ENCODE measurements around the gene NFASC.

The NFASC gene

GRCh38 chr1:204940591-204940990 is 69.9 kb downstream of the NFASC start:
- no peak overlapping the region for H3K27ac Mint-ChIP-seq
- H3K36me3 Mint-ChIP-seq: no peaks in the 10 kb centered on the region
- peaks cover 7% of the 10 kb centered on the region for H3K27me3 Mint-ChIP-seq
- no peaks in the 10 kb centered on the region for H3K4me1 Mint-ChIP-seq (ENCODE audit: low read depth)
- no peaks in the 10 kb centered on the region for H3K9me3 Mint-ChIP-seq (ENCODE audit: low read depth)
- H3K4me3 Mint-ChIP-seq: no peak overlapping the region

- Mint-ChIP-seq H3K27me3 (peaks cover 7% of the 10 kb centered on the region), H3K9me3 (ENCODE audit: low read depth) (no peaks in the 10 kb centered on the region), H3K4me3 (no peak overlapping the region), H3K4me1 (ENCODE audit: low read depth) (no peaks in the 10 kb centered on the region), H3K27ac (no peak overlapping the region), H3K36me3 (no peaks in the 10 kb centered on the region)
Observed at GRCh38 chr1:204941421-204942338, 71.0 kb downstream of the NFASC start.

- H3K4me3 Mint-ChIP-seq: no peak overlapping the region
- H3K27me3 Mint-ChIP-seq: peaks cover 8% of the 10 kb centered on the region
- no peaks in the 10 kb centered on the region for H3K9me3 Mint-ChIP-seq (ENCODE audit: low read depth)
- H3K27ac Mint-ChIP-seq: no peak overlapping the region
- no peaks in the 10 kb centered on the region for H3K4me1 Mint-ChIP-seq (ENCODE audit: low read depth)
- H3K36me3 Mint-ChIP-seq: no peaks in the 10 kb centered on the region
Observed at GRCh38 chr1:204943495-204943894, 72.8 kb downstream of the NFASC start.

GRCh38 chr1:204944662-204945061 is 74.0 kb downstream of the NFASC start:
- Mint-ChIP-seq H3K27me3 (peaks cover 8% of the 10 kb centered on the region), H3K27ac (no peak overlapping the region), H3K4me3 (no peak overlapping the region), H3K9me3 (ENCODE audit: low read depth) (no peaks in the 10 kb centered on the region), H3K4me1 (ENCODE audit: low read depth) (no peaks in the 10 kb centered on the region), H3K36me3 (no peaks in the 10 kb centered on the region)

GRCh38 chr1:204945565-204945977 is 74.9 kb downstream of the NFASC start:
- no peaks in the 10 kb centered on the region for H3K4me1 Mint-ChIP-seq (ENCODE audit: low read depth)
- H3K4me3 Mint-ChIP-seq: no peak overlapping the region
- peaks cover 8% of the 10 kb centered on the region for H3K27me3 Mint-ChIP-seq
- no peak overlapping the region for H3K27ac Mint-ChIP-seq
- no peaks in the 10 kb centered on the region for H3K36me3 Mint-ChIP-seq
- H3K9me3 Mint-ChIP-seq (ENCODE audit: low read depth): no peaks in the 10 kb centered on the region

GRCh38 chr1:204946640-204947039 is 76.0 kb downstream of the NFASC start:
- Mint-ChIP-seq H3K27me3 (peaks cover 8% of the 10 kb centered on the region), H3K36me3 (no peaks in the 10 kb centered on the region), H3K4me1 (ENCODE audit: low read depth) (no peaks in the 10 kb centered on the region), H3K4me3 (no peak overlapping the region), H3K9me3 (ENCODE audit: low read depth) (no peaks in the 10 kb centered on the region), H3K27ac (no peak overlapping the region)

GRCh38 chr1:204947338-204947737 is 76.7 kb downstream of the NFASC start:
- Mint-ChIP-seq H3K36me3 (no peaks in the 10 kb centered on the region), H3K4me3 (no peak overlapping the region), H3K27me3 (peaks cover 8% of the 10 kb centered on the region), H3K27ac (no peak overlapping the region), H3K4me1 (ENCODE audit: low read depth) (no peaks in the 10 kb centered on the region), H3K9me3 (ENCODE audit: low read depth) (no peaks in the 10 kb centered on the region)

GRCh38 chr1:204947747-204948146 is 77.1 kb downstream of the NFASC start:
- no peak overlapping the region for H3K4me3 Mint-ChIP-seq
- peaks cover 8% of the 10 kb centered on the region for H3K27me3 Mint-ChIP-seq
- no peaks in the 10 kb centered on the region for H3K9me3 Mint-ChIP-seq (ENCODE audit: low read depth)
- no peaks in the 10 kb centered on the region for H3K4me1 Mint-ChIP-seq (ENCODE audit: low read depth)
- H3K36me3 Mint-ChIP-seq: no peaks in the 10 kb centered on the region
- H3K27ac Mint-ChIP-seq: no peak overlapping the region

GRCh38 chr1:204950353-204951001 is 79.8 kb downstream of the NFASC start:
- H3K4me1 Mint-ChIP-seq (ENCODE audit: low read depth): no peaks in the 10 kb centered on the region
- H3K9me3 Mint-ChIP-seq (ENCODE audit: low read depth): no peaks in the 10 kb centered on the region
- H3K4me3 Mint-ChIP-seq: no peak overlapping the region
- no peaks in the 10 kb centered on the region for H3K36me3 Mint-ChIP-seq
- no peak overlapping the region for H3K27ac Mint-ChIP-seq
- H3K27me3 Mint-ChIP-seq: peaks cover 3% of the 10 kb centered on the region

- no peak overlapping the region for H3K4me3 Mint-ChIP-seq
- H3K36me3 Mint-ChIP-seq: no peaks in the 10 kb centered on the region
- peaks cover 14% of the 10 kb centered on the region for H3K27me3 Mint-ChIP-seq
- H3K9me3 Mint-ChIP-seq (ENCODE audit: low read depth): no peaks in the 10 kb centered on the region
- no peak overlapping the region for H3K27ac Mint-ChIP-seq
- no peaks in the 10 kb centered on the region for H3K4me1 Mint-ChIP-seq (ENCODE audit: low read depth)
Observed at GRCh38 chr1:204958317-204959307, 88.0 kb downstream of the NFASC start.

GRCh38 chr1:204959374-204959773 is 88.7 kb downstream of the NFASC start:
- Mint-ChIP-seq H3K9me3 (ENCODE audit: low read depth) (no peaks in the 10 kb centered on the region), H3K4me1 (ENCODE audit: low read depth) (no peaks in the 10 kb centered on the region), H3K27me3 (peaks cover 14% of the 10 kb centered on the region), H3K4me3 (no peak overlapping the region), H3K36me3 (no peaks in the 10 kb centered on the region), H3K27ac (no peak overlapping the region)

GRCh38 chr1:204959836-204960235 is 89.2 kb downstream of the NFASC start:
- H3K27ac Mint-ChIP-seq: no peak overlapping the region
- peaks cover 14% of the 10 kb centered on the region for H3K27me3 Mint-ChIP-seq
- no peaks in the 10 kb centered on the region for H3K4me1 Mint-ChIP-seq (ENCODE audit: low read depth)
- no peaks in the 10 kb centered on the region for H3K36me3 Mint-ChIP-seq
- no peak overlapping the region for H3K4me3 Mint-ChIP-seq
- H3K9me3 Mint-ChIP-seq (ENCODE audit: low read depth): no peaks in the 10 kb centered on the region

GRCh38 chr1:204960306-204961125 is 89.9 kb downstream of the NFASC start:
- Mint-ChIP-seq H3K27me3 (peaks cover 14% of the 10 kb centered on the region), H3K36me3 (no peaks in the 10 kb centered on the region), H3K27ac (no peak overlapping the region), H3K4me1 (ENCODE audit: low read depth) (no peaks in the 10 kb centered on the region), H3K9me3 (ENCODE audit: low read depth) (no peaks in the 10 kb centered on the region), H3K4me3 (no peak overlapping the region)

GRCh38 chr1:204961765-204962419 is 91.2 kb downstream of the NFASC start:
- H3K9me3 Mint-ChIP-seq (ENCODE audit: low read depth): no peaks in the 10 kb centered on the region
- peaks cover 6% of the 10 kb centered on the region for H3K27me3 Mint-ChIP-seq
- H3K27ac Mint-ChIP-seq: no peak overlapping the region
- H3K36me3 Mint-ChIP-seq: no peaks in the 10 kb centered on the region
- no peak overlapping the region for H3K4me3 Mint-ChIP-seq
- no peaks in the 10 kb centered on the region for H3K4me1 Mint-ChIP-seq (ENCODE audit: low read depth)
